Measurements from ENCODE around the gene WFS1. TPM values are rescaled to one million over a fixed set of nuclear protein-coding genes. Genes with fewer than 3 reads are reported as not detected.

Gene WFS1
- total RNA-seq, 1 donor from 2014 or later = 3.7 TPM

- ATAC-seq = no peak
Observed at GRCh38 chr4:6235012-6235411, 34.6 kb upstream of the WFS1 start.

GRCh38 chr4:6235901-6236640, 33.6 kb upstream of the WFS1 start:
- ATAC-seq = no peak

GRCh38 chr4:6236816-6237390, 32.7 kb upstream of the WFS1 start:
- no peak for ATAC-seq

GRCh38 chr4:6239486-6239885, 30.2 kb upstream of the WFS1 start:
- ATAC-seq = no peak

- no peak for ATAC-seq
Observed at GRCh38 chr4:6239968-6240367, 29.7 kb upstream of the WFS1 start.

GRCh38 chr4:6241062-6241845, 28.4 kb upstream of the WFS1 start:
- no peak for ATAC-seq

GRCh38 chr4:6242271-6243029, 27.2 kb upstream of the WFS1 start:
- ATAC-seq = no peak

GRCh38 chr4:6245246-6246169, 24.1 kb upstream of the WFS1 start:
- ATAC-seq = no peak

- ATAC-seq = no peak
Observed at GRCh38 chr4:6246170-6246634, 23.4 kb upstream of the WFS1 start.

- ATAC-seq = no peak
Observed at GRCh38 chr4:6248394-6248793, 21.3 kb upstream of the WFS1 start.

GRCh38 chr4:6250235-6250983, 19.2 kb upstream of the WFS1 start:
- ATAC-seq = peak; percentile 64

- no peak for ATAC-seq
Observed at GRCh38 chr4:6250984-6251295, 18.7 kb upstream of the WFS1 start.

GRCh38 chr4:6251365-6251764, 18.3 kb upstream of the WFS1 start:
- ATAC-seq = no peak

- ATAC-seq = no peak
Observed at GRCh38 chr4:6252051-6252450, 17.6 kb upstream of the WFS1 start.

- no peak for ATAC-seq
Observed at GRCh38 chr4:6253111-6253510, 16.5 kb upstream of the WFS1 start.

GRCh38 chr4:6253961-6254360, 15.7 kb upstream of the WFS1 start:
- ATAC-seq = no peak

- ATAC-seq = no peak
Observed at GRCh38 chr4:6256141-6256540, 13.5 kb upstream of the WFS1 start.

GRCh38 chr4:6257247-6258025, 12.2 kb upstream of the WFS1 start:
- peak; percentile 12 for ATAC-seq

GRCh38 chr4:6258026-6258360, 11.7 kb upstream of the WFS1 start:
- ATAC-seq = no peak

- no peak for ATAC-seq
Observed at GRCh38 chr4:6258741-6259140, 10.9 kb upstream of the WFS1 start.

GRCh38 chr4:6259886-6260285, 9.8 kb upstream of the WFS1 start:
- no peak for ATAC-seq
